Smooth muscle cell of the brain vasculature (primary cell): ENCODE measurements around the gene PRAME.
"Not testable (repeated sequence)": the region's sequence is repeated elsewhere in the genome, so short reads cannot be mapped to it uniquely, and the experiment has no call there.

Source experiments
- DNase-seq: peaks from one replicate; pipeline ENCODE4 v3.0.0-alpha.2; 2012; ENCODE audit warnings: low read depth, low spot score

Gene PRAME

DNA sequence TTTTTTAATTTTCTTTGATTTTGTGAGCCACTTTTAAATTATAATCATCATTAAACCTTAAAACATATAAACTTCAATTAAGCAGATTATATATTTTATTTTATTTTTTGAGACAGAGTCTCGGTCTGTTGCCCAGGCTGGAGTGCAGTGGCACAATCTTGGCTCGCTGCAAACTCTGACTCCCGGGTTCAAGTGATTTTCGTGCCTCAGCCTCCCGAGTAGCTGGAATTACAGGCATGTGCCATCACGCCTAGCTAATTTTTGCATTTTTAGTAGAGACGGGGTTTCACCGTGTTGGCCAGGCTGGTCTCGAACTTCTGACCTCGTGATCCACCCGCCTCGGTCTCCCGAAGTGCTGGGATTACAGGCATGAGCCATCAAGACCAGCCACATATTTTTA lies 22.5 kb upstream of the PRAME start:
- not testable (repeated sequence) for DNase-seq

DNA sequence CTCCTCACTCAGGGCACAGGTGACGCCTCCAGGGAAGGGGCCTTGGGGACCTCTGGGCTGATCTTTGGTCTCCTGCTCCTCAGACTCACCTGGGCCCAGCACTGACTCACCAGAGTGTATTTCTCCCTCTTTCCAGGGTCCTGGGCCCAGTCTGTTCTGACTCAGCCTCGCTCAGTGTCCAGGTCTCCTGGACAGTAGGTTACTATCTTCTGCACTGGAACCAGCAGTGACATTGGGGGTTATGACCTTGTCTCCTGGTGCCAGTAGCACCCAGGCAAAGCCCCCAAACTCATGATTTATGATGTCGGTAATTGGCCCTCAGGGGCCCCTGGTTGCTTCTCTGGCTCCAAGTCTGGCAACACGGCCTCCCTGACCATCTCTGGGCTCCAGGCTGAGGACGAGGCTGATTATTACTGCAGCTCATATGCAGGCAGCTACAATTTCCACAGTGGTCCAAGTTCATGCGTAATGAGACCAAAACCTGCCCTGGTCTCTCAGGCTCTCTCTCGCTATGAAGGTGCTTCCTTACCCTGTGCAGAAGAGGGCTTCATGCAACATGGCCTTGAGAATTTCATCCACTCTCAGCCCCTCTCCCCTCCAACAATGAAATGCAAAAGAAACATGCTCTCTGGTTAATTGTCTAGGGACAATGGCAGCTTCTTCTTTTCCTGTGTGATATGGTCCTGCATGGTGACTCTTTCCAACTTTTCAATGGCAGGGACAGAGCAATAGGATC lies 21.0 kb upstream of the PRAME start:
- DNase-seq = no peak

GRCh38 chr22:22578702-22579424 lies 19.8 kb upstream of the PRAME start:
- DNase-seq = no peak

- DNase-seq = no peak
Observed at GRCh38 chr22:22576989-22577427, 17.9 kb upstream of the PRAME start.

GRCh38 chr22:22576244-22576988 lies 17.4 kb upstream of the PRAME start:
- DNase-seq = no peak

GRCh38 chr22:22574361-22574760 lies 15.3 kb upstream of the PRAME start:
- DNase-seq = no peak

DNA sequence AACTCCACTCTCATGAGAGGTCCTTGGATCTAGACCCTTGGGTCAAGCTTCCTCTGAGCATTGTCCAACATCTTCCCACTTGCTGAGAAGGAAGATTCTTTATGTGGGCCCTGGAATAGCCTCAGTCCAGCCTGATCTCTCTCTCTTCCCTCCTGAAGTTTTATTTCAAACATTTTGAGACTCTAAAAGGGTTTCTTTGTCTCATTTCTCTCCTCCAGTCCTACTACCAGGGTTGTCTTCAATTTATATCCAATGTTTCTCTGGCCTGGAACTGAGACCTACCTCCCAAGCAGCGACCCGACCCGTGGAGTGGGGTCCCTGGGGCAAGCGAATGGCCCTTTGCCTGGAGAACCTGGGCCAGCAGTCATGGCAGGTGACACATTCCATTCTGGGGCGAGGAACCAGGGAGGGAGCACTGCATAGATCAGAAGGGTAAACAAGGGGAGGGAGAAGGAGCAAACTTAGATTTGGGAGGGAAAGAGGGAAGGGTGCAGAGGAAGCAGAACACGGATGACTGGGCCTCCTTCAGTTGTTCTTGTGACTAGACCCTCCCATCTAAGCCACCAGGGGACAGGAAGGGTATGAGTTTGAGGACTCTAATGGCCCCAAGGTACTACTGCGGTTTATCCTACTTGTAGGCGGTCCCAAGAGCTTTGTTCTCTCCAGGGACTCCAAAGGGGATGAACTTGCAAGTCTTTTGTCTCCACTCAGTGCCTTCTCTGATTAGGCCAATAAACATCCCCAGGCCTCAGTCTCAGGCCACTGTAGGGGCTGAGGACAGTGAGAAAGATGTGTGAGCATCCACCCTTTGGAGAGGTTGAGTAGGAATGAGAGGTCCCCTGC lies 14.2 kb upstream of the PRAME start:
- DNase-seq = no peak

DNA sequence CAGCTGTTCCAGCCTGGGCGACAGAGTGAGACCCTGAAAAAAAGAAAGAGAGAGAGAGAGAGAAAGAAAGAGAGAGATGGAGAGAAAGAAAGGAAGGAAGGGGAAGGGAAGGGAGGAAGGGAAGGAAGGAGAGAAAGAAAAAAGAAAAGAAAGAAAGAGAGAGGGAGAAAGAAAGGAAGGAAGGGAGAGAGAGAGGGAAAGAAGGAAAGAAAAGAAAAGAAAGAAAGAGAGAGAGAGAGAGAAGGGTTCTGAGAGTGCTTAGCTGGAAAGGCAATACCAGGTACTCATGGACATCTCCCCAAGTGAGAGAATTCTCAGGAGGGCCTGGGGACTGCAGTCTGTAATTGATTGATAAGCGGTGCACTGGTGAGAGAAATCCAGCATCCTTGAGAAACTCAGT lies 12.8 kb upstream of the PRAME start:
- no peak for DNase-seq

GRCh38 chr22:22571429-22571828 lies 12.4 kb upstream of the PRAME start:
- no peak for DNase-seq

GRCh38 chr22:22569218-22569617 lies 10.2 kb upstream of the PRAME start:
- no peak for DNase-seq

DNA sequence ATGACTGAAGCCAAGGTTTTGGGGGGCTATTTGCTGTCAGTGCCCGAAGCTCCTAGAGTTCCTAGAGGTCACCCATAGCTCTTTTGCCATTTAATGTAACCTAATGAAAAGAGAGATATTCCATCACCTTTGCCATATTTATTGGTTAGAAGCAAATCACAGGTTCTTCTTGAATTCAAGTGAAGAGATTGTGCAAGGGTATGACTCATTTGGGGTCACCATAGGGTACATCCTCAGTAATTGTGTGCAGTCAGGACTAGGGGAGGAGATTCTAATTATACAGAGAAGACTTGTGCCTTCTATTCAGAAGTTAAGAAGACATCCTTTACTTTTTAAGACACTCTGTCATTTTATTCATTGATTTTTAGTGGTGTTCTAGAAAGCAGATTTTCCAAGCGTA lies 6.9 kb upstream of the PRAME start:
- DNase-seq = no peak

- DNase-seq = no peak
Observed at GRCh38 chr22:22558071-22558971, 744 bp downstream of the PRAME start.

DNA sequence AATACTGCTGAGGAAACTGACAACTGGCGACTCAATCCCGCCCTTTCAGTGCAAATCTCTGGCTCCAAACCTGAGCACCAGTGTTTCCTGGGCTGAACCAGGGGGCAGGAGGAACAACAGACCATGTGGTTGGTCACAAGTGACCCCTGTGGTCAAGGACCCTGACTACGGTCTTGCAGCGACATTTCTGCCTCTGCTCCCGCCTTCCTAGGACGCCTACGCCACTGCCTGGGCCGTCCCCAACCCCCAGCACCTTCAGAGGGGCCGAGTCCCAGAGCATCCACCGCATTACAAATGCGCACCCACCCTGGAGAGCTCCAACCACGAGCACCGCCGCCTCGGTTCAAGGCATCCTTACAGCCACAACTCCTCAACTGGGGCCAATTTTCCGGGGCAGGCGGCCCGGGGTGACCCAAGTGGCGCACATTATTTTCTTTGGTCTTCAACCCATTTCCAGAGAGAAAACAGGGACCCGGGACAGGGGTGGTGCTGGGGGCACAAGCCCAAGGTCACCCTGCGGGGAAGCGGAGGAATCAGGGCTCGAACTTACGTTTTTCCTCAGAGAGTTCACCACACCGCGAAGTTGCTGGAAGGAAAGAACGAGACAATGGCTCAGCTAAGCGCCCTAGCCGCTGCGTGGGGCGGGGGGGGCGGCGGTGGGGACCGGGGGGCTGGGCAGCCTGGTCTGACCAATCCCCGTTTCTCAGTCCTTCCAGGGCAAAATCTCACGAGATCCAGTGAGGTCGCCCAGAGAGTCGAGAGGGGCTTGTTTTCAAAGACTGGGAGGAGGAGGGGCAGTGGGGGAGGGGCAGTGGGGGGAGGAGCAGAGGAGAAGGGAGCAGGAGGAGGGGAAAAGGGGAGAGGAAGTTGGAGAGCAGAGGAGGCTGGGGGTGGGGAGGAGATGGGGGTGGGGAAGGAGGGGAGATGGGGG lies 1.8 kb downstream of the PRAME start:
- no peak for DNase-seq

- DNase-seq = no peak
Observed at GRCh38 chr22:22556578-22556977, 2.5 kb downstream of the PRAME start.

GRCh38 chr22:22555596-22555995 lies 3.5 kb downstream of the PRAME start:
- DNase-seq = no peak

GRCh38 chr22:22554587-22555284 lies 4.3 kb downstream of the PRAME start:
- DNase-seq = no peak

DNA sequence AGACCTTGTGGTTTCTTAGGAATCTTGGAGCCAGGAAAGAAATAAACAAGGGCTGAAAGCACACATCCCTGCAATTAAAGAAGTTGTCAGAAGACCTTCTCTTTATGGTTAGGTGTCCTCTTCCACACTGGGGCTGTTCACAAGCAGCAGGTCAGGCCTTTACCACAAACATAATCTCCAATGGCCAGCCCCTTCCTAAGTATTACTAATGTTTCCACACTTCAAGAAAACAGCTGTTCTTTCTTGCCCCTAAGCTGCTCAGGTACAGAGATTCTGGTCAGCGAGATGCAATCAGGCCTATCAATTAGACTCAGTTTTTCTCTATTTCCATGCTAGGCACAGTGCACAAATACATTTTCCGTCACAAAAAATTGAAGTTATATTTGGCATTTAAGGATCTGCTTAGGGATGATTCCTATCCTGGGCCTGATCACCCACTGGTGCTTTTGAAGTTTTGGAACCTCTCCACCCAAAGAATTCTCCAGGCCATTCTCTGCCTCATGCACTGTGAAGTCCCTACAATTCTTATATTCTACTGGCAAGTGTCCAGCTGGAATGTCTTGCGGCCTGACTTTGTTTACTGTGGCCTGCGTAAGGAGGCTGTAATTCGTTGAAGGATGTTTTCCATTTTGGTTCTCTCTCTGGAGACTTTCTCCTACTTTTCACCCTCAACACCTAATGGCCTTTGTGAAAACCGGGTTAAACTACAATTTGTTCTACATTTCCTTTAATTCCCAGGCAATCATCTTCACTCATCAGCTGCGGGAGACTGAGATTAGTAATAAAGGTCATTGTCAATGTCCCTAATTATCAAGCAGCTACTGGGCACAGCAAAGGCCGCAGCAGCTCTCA lies 5.1 kb downstream of the PRAME start:
- no peak for DNase-seq

DNA sequence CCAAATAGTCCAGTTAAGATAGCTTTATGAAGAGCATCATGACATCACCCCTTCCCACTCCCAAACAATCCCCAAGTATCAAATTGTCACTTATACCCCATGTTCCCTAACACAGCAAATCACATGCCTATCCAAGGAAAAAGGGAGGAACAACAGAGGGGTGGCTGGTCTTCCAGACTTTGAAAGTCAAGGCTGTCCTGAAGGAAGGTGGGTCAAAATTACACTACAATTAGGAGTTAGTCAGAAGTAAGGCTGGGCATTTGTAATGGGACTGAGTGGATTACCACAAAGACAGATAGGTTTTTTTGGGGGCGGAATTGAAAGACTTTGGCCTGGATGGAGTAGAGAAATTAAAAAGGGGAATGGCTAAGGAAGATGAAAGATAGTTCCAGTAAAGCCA lies 5.9 kb downstream of the PRAME start:
- no peak for DNase-seq
